Aorta (tissue), 5 donors: ENCODE results near the gene TRAK1. TPM values are rescaled to one million over a fixed set of nuclear protein-coding genes. Genes with fewer than 3 reads are reported as not detected.

Experiments
- ATAC-seq: fragments of 200-7000 bp; cut with Tn5 transposase; one replicate; pipeline ENCODE4 v1.9.1; 2022; ENCODE audit warnings: moderate library complexity; ENCODE audit not compliant: low FRiP score
- DNase-seq, 2 donors: peaks; one replicate each; pipeline ENCODE4 v3.0.0-alpha.2; 2020
- H3K27ac ChIP-seq, 2 donors: one replicate each; pipeline ENCODE4 v1.5.1; 2013; ENCODE audit warnings: low read length in 2 of 2, mild to moderate bottlenecking in 2 of 2, moderate library complexity in 2 of 2, control low read depth in 1 of 2, inconsistent platforms in 1 of 2, low read depth in 1 of 2
- H3K27me3 ChIP-seq, 2 donors: one replicate each; pipeline ENCODE4 v1.6.1; 2013; ENCODE audit warnings: control low read depth in 1 of 2, low read length in 1 of 2, mild to moderate bottlenecking in 1 of 2, moderate library complexity in 1 of 2; ENCODE audit not compliant: insufficient read depth in 2 of 2, control insufficient read depth in 1 of 2
- H3K36me3 ChIP-seq, 2 donors: one replicate each; pipeline ENCODE4 v1.6.1; 2013; ENCODE audit warnings: control low read depth in 1 of 2, low read length in 1 of 2, mild to moderate bottlenecking in 1 of 2; ENCODE audit not compliant: insufficient read depth in 2 of 2, control insufficient read depth in 1 of 2
- H3K4me1 ChIP-seq, 2 donors: one replicate each; pipeline ENCODE4 v1.6.1; 2013; ENCODE audit warnings: low read length in 2 of 2, control low read depth in 1 of 2, mild to moderate bottlenecking in 1 of 2, moderate library complexity in 1 of 2; ENCODE audit not compliant: insufficient read depth in 2 of 2, control insufficient read depth in 1 of 2
- H3K4me3 ChIP-seq, 2 donors: one replicate each; pipeline ENCODE4 v1.5.1; 2013; ENCODE audit warnings: low read length in 2 of 2, control low read depth in 1 of 2, mild to moderate bottlenecking in 1 of 2
- H3K9me3 ChIP-seq: one replicate; pipeline ENCODE4 v1.6.1; 2013; ENCODE audit warnings: mild to moderate bottlenecking, low read length; ENCODE audit not compliant: control insufficient read depth
- WGBS, 2 donors: extraction: QIAGEN DNeasy Blood & Tissue Kit; methylation state at CpG; one replicate each; pipeline ENCODE4 v1.1.7; 2013; 5-methylcytosine and 5-hydroxymethylcytosine counted together
- intact Hi-C, 2 donors: fragments of 100-400 bp; cut with DNase I; formaldehyde crosslinking; loops; one replicate each; pipeline versions ENCODE4 v1.14.2 to v1.15.0; 2022
- polyA plus RNA-seq, 2 donors: library from polyadenylated mRNA; stranded (reverse); fragments of 200-250 nt; gene quantifications; one replicate each; pipeline ENCODE4 v1.2.3, GENCODE V29; 2013
- total RNA-seq, 2 donors: library from RNA; stranded (reverse); fragmentation: NEBNext Ultra II Directional; extraction: Animal tissue kit (Norgen Biotek cat#: 25700); gene quantifications; one replicate each; pipeline ENCODE4 v1.2.1, GENCODE V29; 2021
- donor health status: healthy with polysubstance abuse.
- donor health status: Bipolar disorder and iron deficiency.
- donor health status: DM: no; HTN: no; CAD: no.
- donor health status: DM: no; HTN: no; CAD: no.
- donor health status: DM: yes; HTN: yes; CAD: no.

TRAK1 gene
- total and polyA plus RNA-seq, 4 donors: 15.7 to 37.7 (median 24.9) TPM

- intact Hi-C loops: loop anchor here in 1 of 2 donors (5.0 kb wide), 1 partner anchor 54 kb away; no protein-coding TSS in a partner anchor
- DNase-seq: no peak
Observed at GRCh38 chr3:42123012-42123581, 31.9 kb downstream of the TRAK1 start.

GRCh38 chr3:42123824-42124658, 32.9 kb downstream of the TRAK1 start:
- Histone ChIP-seq H3K4me3 (no peak overlapping the region), H3K27me3 (no peaks in the 10 kb centered on the region), H3K36me3 (peaks cover 0 to 2% of the 10 kb centered on the region in 2 donors), H3K9me3 (no peaks in the 10 kb centered on the region), H3K4me1 (no peaks in the 10 kb centered on the region), H3K27ac (no peak overlapping the region)
- DNase-seq (no peak), ATAC-seq (no peak)
- WGBS, 2 donors: 97 to 98% methylated on average over 5 of the region's 5 CpGs
- intact Hi-C loops: loop anchor here in 1 of 2 donors (5.0 kb wide), 1 partner anchor 53 kb away; no protein-coding TSS in a partner anchor

More at GRCh38 chr3:42123012-42123581, 31.9 kb downstream of the TRAK1 start:
- Histone ChIP-seq H3K9me3 (no peaks in the 10 kb centered on the region), H3K4me3 (no peak overlapping the region), H3K4me1 (no peaks in the 10 kb centered on the region), H3K27me3 (no peaks in the 10 kb centered on the region), H3K27ac (no peak overlapping the region), H3K36me3 (peaks cover 0 to 2% of the 10 kb centered on the region in 2 donors)
- no peak for ATAC-seq
- WGBS, 2 donors: 74 to 75% methylated on average over 8 of the region's 8 CpGs

GRCh38 chr3:42127226-42127625, 36.1 kb downstream of the TRAK1 start:
- WGBS, 2 donors: 96 to 97% methylated on average over 3 of the region's 3 CpGs
- DNase-seq (no peak), ATAC-seq (no peak)
- no peaks in the 10 kb centered on the region for H3K9me3 ChIP-seq
- H3K36me3 ChIP-seq: peaks cover 0 to 2% of the 10 kb centered on the region in 2 donors
- intact Hi-C loops: no loop called here
- no peaks in the 10 kb centered on the region for H3K4me1 ChIP-seq
- H3K27ac ChIP-seq: no peak overlapping the region
- no peak overlapping the region for H3K4me3 ChIP-seq
- H3K27me3 ChIP-seq: no peaks in the 10 kb centered on the region

- no peak overlapping the region for H3K27ac ChIP-seq
- no peaks in the 10 kb centered on the region for H3K27me3 ChIP-seq
- 45 to 49% methylated on average over 1 of the region's 1 CpG for WGBS, 2 donors
- intact Hi-C loops: no loop called here
- peaks cover 0 to 2% of the 10 kb centered on the region in 2 donors for H3K36me3 ChIP-seq
- ATAC-seq (no peak), DNase-seq (no peak)
- H3K4me1 ChIP-seq: no peaks in the 10 kb centered on the region
- H3K4me3 ChIP-seq: no peak overlapping the region
- H3K9me3 ChIP-seq: no peaks in the 10 kb centered on the region
Observed at GRCh38 chr3:42128526-42128925, 37.4 kb downstream of the TRAK1 start.

- H3K4me3 ChIP-seq: no peak overlapping the region
- no peak overlapping the region for H3K27ac ChIP-seq
- WGBS, 2 donors: 75 to 80% methylated on average over 18 of the region's 18 CpGs
- peaks cover 0 to 2% of the 10 kb centered on the region in 2 donors for H3K36me3 ChIP-seq
- H3K27me3 ChIP-seq: no peaks in the 10 kb centered on the region
- no peaks in the 10 kb centered on the region for H3K4me1 ChIP-seq
- intact Hi-C loops: no loop called here
- ATAC-seq: no peak
- DNase-seq: no peak
- no peaks in the 10 kb centered on the region for H3K9me3 ChIP-seq
Observed at GRCh38 chr3:42129014-42129953, 38.1 kb downstream of the TRAK1 start.

GRCh38 chr3:42130007-42130328, 38.8 kb downstream of the TRAK1 start:
- Histone ChIP-seq H3K4me3 (no peak overlapping the region), H3K27ac (no peak overlapping the region), H3K27me3 (no peaks in the 10 kb centered on the region), H3K36me3 (peaks cover 0 to 2% of the 10 kb centered on the region in 2 donors), H3K4me1 (no peaks in the 10 kb centered on the region), H3K9me3 (no peaks in the 10 kb centered on the region)
- DNase-seq: no peak
- intact Hi-C loops: no loop called here
- ATAC-seq: no peak
- WGBS, 2 donors: 86 to 95% methylated on average over 1 of the region's 1 CpG

- ATAC-seq (no peak), DNase-seq (no peak)
- no peaks in the 10 kb centered on the region for H3K9me3 ChIP-seq
- WGBS, 2 donors: 93 to 94% methylated on average over 8 of the region's 8 CpGs
- H3K4me3 ChIP-seq: no peak overlapping the region
- no peaks in the 10 kb centered on the region for H3K27me3 ChIP-seq
- H3K4me1 ChIP-seq: no peaks in the 10 kb centered on the region
- intact Hi-C loops: no loop called here
- H3K27ac ChIP-seq: no peak overlapping the region
- H3K36me3 ChIP-seq: peaks cover 0 to 2% of the 10 kb centered on the region in 2 donors
Observed at GRCh38 chr3:42130329-42131070, 39.3 kb downstream of the TRAK1 start.
